Measurements from ENCODE around the gene FCGBP. TPM values are rescaled to one million over a fixed set of nuclear protein-coding genes. Genes with fewer than 3 reads are reported as not detected.
A peak's percentile ranks its signal among the peaks of the same experiment; 100 is the strongest.

FCGBP gene
- total RNA-seq, 2 donors from 2014 or later, result 3.4 to 6.6 TPM

DNA sequence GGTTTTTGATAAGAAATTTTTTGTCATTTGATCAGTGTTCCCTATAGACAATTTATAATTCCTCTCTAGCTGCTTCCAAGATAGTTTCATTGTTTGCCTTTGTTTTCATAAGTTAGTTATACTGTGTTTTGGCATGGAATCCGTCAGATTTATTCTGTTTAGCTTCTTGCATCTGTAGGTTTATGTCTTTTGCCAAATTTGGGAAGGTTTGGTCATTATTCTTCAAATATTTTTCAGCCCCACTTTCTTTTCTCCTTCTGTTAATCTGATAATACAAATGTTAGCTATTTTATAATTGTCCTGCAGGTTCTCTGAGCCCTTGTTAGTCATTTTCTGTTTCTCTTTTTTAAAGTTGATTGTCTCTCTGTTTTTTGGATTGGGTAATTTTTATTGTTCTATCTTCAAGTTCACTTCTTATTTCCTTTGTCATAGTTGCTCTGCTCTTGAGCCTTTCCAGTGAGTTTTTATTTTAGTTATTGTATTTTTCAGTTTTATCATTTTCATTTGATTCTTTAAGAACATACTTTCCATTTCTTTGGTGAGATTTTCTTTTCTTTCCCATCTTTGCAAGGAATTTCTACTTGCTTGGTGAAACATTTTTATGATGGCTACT is 5.9 kb upstream of the FCGBP start:
- Mint-ChIP-seq H3K9me3 (peaks cover 14% of the 10 kb centered on the region), H3K4me1 (ENCODE audit: low read depth in 2 of 2) (peaks cover 73 to 78% of the 10 kb centered on the region in 2 donors), H3K36me3 (peaks cover 12% of the 10 kb centered on the region), H3K27me3 (no peaks in the 10 kb centered on the region), H3K4me3 (peak overlapping the region; percentile 88), H3K27ac (peak overlapping the region; percentile 89 to 95)
- ATAC-seq, result no peak
- no peak for DNase-seq (ENCODE audit: low spot score)

DNA sequence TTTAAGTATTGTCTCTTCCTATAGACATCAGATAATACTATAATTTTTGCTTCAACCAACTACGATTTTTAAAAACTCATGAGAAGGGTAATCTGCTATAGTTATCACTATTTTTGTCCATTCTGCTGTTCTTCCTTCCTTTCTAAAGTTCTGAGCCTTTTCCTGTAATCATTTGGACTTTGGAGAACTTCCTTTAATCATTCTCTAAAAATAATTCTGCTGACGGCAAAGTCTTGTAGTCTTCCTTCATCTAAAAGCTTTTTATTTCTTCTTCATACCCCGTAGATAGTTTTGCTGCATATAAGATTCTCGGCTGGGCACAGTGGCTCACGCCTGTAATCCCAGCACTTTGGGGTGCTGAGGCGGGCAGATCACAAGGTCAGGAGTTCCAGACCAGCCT is 5.1 kb upstream of the FCGBP start:
- peaks cover 12% of the 10 kb centered on the region for H3K36me3 Mint-ChIP-seq
- H3K9me3 Mint-ChIP-seq, result peaks cover 14% of the 10 kb centered on the region
- no peak for DNase-seq (ENCODE audit: low spot score)
- peaks cover 80 to 81% of the 10 kb centered on the region in 2 donors for H3K4me1 Mint-ChIP-seq (ENCODE audit: low read depth in 2 of 2)
- no peak overlapping the region for H3K4me3 Mint-ChIP-seq
- H3K27ac Mint-ChIP-seq, result peak overlapping the region; percentile 89 to 95
- ATAC-seq, result no peak
- H3K27me3 Mint-ChIP-seq, result no peaks in the 10 kb centered on the region

DNA sequence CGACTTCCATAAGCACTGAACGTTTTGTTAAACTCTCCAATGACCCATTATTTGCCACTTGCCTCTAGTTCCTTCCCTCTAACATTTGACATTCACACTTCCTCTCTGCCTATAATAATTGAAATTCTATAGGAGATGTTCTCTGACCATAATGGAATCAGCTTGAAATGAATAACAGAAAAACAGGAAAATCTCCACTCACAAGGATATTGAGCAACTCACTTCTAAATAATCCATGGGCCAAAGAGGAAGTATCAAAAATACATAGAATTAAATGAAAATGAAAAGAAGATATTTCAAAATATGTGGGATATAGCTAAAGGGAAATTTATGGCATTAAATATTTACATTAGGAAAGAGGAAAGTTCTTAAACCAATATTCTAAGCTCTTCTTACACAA is 3.4 kb upstream of the FCGBP start:
- Mint-ChIP-seq H3K27me3 (no peaks in the 10 kb centered on the region), H3K27ac (peak overlapping the region; percentile 50 to 80), H3K4me1 (ENCODE audit: low read depth in 2 of 2) (peaks cover 75 to 78% of the 10 kb centered on the region in 2 donors), H3K36me3 (peaks cover 12% of the 10 kb centered on the region), H3K9me3 (peaks cover 14% of the 10 kb centered on the region), H3K4me3 (peak overlapping the region; percentile 21)
- no peak for DNase-seq (ENCODE audit: low spot score)
- ATAC-seq, result no peak

DNA sequence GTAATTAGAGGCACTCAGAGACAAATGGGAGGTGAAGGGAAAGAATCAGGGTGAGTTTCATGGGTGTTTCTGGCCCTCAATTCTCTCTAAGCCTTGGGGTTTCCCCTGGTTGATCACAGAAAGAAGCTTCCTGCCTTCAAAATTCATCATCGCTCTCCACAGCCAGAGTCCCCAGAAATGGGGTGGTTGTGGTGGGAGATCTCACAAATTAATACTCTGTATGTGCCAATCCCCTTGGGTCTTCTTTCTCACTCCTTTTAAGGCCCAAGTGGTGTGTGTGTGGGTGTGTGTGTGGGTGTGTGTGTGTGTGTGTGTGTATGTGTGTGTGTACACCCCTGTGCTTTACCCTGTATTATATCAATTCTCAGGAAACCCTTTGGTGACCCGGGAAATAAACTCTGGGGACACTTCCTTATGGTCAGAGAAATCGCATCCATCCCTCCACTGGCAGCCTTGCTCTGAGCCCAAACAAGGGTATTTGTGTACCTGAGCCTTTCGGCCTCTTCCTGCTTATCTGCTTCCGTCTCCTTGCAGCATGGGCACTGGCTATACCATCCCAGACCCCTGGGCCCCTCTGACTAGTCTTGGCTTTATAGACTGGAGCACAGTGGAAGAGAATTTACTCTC is 2.8 kb upstream of the FCGBP start:
- H3K27ac Mint-ChIP-seq, result peak overlapping the region; percentile 50 to 80
- H3K9me3 Mint-ChIP-seq, result peaks cover 14% of the 10 kb centered on the region
- H3K36me3 Mint-ChIP-seq, result peaks cover 12% of the 10 kb centered on the region
- H3K27me3 Mint-ChIP-seq, result no peaks in the 10 kb centered on the region
- ATAC-seq, result peak; percentile 77 to 78
- peaks cover 69 to 72% of the 10 kb centered on the region in 2 donors for H3K4me1 Mint-ChIP-seq (ENCODE audit: low read depth in 2 of 2)
- H3K4me3 Mint-ChIP-seq, result peak overlapping the region; percentile 59
- DNase-seq (ENCODE audit: low spot score), result no peak

DNA sequence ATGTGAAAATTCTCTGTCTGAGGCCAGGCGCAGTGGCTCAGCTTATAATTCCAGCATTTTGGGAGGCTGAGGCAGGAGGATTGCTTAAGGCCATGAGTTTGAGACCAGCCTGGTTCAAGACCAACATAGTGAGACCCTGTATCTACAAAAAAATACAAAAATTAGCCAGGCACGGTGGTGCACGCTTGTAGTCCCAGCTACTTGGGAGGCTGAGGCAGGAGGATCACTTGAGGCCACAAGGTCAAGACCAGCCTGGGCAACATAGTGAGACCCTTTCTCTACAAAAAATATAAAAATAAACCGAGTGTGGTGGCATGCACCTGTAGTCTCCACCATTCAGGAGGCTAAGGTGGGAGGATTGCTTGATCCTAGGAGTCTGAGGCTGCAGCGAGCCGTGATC is 2.2 kb upstream of the FCGBP start:
- H3K4me3 Mint-ChIP-seq, result peak overlapping the region; percentile 59

DNA sequence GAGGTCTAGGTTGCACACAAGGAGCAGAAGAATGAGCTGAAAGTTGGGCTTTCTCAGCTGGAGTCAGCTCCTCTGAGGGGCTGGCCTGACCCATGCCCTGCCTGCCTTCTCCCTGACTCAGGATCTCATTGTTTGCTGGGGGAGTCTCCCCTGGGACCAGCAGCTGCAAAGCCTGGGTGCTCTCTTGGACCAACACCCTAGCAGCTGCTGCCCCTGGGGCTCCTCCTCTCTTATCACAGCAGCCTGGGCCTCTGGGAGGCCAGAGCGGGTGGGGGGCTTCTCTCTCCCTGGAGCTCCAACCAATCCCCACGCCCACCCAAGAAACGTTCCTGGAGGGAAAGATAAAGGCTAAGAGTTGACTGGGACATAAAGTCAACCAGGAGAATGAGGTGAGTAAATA is 1.6 kb upstream of the FCGBP start:
- Mint-ChIP-seq H3K36me3 (peaks cover 10% of the 10 kb centered on the region), H3K27me3 (no peaks in the 10 kb centered on the region), H3K4me3 (peak overlapping the region; percentile 59), H3K9me3 (peaks cover 14% of the 10 kb centered on the region), H3K27ac (peak overlapping the region; percentile 50 to 80), H3K4me1 (ENCODE audit: low read depth in 2 of 2) (peaks cover 57 to 60% of the 10 kb centered on the region in 2 donors)
- no peak for ATAC-seq
- no peak for DNase-seq (ENCODE audit: low spot score)

More for the DNA sequence above, 2.2 kb upstream of the FCGBP start:
- peaks cover 14% of the 10 kb centered on the region for H3K9me3 Mint-ChIP-seq
- H3K36me3 Mint-ChIP-seq, result peaks cover 12% of the 10 kb centered on the region
- ATAC-seq, result no peak
- DNase-seq (ENCODE audit: low spot score), result no peak
- H3K27me3 Mint-ChIP-seq, result no peaks in the 10 kb centered on the region
- peak overlapping the region; percentile 50 to 80 for H3K27ac Mint-ChIP-seq
- H3K4me1 Mint-ChIP-seq (ENCODE audit: low read depth in 2 of 2), result peaks cover 63 to 66% of the 10 kb centered on the region in 2 donors

DNA sequence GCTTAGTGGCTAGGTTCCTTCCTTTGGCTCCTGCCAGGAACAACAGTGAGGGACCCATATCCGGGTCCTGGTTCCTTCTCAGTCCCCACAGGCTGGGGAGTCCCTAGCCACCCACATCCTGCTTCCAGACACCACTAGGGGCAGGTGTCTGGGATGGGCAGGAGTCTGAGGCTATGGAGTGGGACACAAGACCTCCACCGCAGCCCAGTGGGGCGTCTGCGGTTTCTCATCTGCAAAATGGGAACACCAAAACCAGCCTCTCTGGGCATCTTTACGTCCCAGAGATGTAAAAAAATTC is 879 bp upstream of the FCGBP start:
- ATAC-seq (no peak), DNase-seq (ENCODE audit: low spot score) (no peak)
- no peak overlapping the region for H3K4me3 Mint-ChIP-seq
- H3K9me3 Mint-ChIP-seq, result peaks cover 7% of the 10 kb centered on the region
- peaks cover 50 to 53% of the 10 kb centered on the region in 2 donors for H3K4me1 Mint-ChIP-seq (ENCODE audit: low read depth in 2 of 2)
- peak overlapping the region; percentile 50 to 80 for H3K27ac Mint-ChIP-seq
- no peaks in the 10 kb centered on the region for H3K27me3 Mint-ChIP-seq
- H3K36me3 Mint-ChIP-seq, result peaks cover 3% of the 10 kb centered on the region

DNA sequence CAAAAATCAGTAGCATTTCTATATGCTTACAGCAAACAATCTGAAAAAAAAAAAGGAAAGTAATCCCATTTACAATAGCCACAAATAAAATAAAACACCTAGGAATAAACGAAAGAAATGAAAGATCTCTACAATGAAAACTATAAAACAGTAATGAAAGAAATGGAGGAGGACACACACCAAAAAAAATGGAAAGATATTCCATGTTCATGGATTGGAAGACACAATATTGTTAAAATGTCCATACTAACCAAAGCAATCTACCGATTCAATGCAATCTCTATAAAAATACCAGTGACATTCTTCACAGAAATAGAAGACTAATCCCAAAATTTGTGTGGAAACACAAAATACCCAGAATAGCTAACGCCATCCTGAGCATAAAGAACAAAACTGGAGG is 4.7 kb downstream of the FCGBP start:
- H3K36me3 Mint-ChIP-seq, result no peaks in the 10 kb centered on the region
- peaks cover 11% of the 10 kb centered on the region in 2 donors for H3K4me1 Mint-ChIP-seq (ENCODE audit: low read depth in 2 of 2)
- peaks cover 0 to 2% of the 10 kb centered on the region in 2 donors for H3K27me3 Mint-ChIP-seq
- H3K27ac Mint-ChIP-seq, result no peak overlapping the region
- no peak overlapping the region for H3K4me3 Mint-ChIP-seq
- no peak for DNase-seq (ENCODE audit: low spot score)
- no peaks in the 10 kb centered on the region for H3K9me3 Mint-ChIP-seq
- no peak for ATAC-seq

DNA sequence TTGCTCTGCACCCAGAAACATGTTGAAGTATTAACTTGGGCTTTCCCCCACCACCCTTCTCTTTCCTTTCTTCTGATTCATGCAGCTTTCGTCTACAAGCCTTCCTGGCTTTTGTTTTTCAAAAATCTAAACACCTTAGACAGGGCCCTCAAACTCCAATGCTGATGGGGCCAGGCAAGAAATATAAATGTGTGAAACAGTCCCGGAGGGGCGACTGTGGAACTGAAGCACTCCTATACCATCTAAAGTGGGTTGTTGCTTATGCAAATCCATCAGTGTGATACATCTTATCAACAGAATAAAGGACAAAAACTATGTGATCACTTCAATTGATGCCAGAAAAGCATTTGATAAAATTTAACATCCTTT is 6.1 kb downstream of the FCGBP start:
- Mint-ChIP-seq H3K4me1 (ENCODE audit: low read depth in 2 of 2) (peaks cover 0 to 4% of the 10 kb centered on the region in 2 donors), H3K27me3 (peaks cover 0 to 2% of the 10 kb centered on the region in 2 donors), H3K4me3 (no peak overlapping the region), H3K9me3 (no peaks in the 10 kb centered on the region), H3K27ac (peak overlapping the region in 1 of 2 donors; percentile 15), H3K36me3 (no peaks in the 10 kb centered on the region)
- no peak for ATAC-seq
- DNase-seq (ENCODE audit: low spot score), result no peak

DNA sequence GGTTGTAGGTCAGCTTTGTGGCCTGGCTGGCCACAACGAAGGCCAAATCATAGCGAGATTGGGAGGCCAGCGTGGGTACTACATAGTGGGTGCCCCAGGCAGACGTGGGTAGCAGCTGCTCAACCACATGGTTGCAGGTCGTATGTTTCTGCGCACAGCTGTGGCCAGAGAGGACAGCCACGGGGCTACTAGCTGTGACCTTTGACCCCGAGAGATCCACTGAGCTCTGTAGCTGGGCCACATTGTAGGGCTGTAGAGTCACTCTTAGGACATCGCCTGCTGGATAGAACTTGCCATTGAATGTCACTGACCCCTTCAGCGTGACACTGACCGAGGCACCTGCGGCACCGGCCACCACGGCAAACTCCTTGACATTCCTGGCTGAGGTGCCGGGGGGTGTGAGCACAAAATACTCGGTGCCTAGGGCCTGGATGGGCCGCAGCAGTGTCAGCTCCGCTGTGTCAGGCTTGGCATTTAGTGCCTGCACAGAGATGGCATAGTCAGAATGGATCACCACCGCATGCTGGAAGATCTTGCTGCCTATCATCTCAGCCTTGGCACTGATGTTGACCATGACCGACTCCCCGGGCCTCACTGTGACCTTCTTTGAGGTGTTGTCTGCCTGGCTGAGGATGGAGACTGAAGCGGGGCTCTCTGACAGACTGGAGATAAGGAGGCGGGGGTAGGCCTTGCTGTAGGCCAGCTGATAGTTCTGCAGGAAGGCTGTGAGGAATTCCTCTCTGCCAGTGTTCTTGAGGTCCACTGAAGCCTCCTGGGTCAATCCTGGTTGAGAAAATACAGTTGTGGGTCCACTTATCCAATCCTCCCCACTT is 6.7 kb downstream of the FCGBP start:
- Mint-ChIP-seq H3K4me3 (no peak overlapping the region), H3K27ac (peak overlapping the region in 1 of 2 donors; percentile 15), H3K9me3 (no peaks in the 10 kb centered on the region), H3K36me3 (no peaks in the 10 kb centered on the region), H3K4me1 (ENCODE audit: low read depth in 2 of 2) (peaks cover 0 to 4% of the 10 kb centered on the region in 2 donors), H3K27me3 (peaks cover 0 to 2% of the 10 kb centered on the region in 2 donors)
- DNase-seq (ENCODE audit: low spot score), result no peak
- ATAC-seq, result no peak

DNA sequence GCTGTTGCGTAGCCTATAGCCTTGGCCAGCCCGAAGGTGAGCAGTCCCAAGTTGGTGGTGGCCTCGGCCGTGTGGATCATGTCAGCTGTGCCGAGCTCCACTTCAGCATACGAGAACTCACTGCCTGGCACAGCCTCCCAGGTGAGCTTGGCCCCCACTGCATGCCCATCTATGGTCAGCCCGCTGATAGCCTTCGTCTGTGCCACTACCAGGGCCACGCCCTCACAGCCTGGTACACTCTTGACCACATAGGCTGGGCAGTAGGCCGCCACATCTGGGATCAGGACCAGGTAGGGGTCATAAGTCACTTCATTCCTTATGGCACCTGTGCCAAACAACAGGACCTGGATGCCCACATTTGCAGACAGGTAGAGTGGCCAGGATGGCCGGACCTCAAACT is 7.4 kb downstream of the FCGBP start:
- no peak overlapping the region for H3K27ac Mint-ChIP-seq
- no peaks in the 10 kb centered on the region for H3K36me3 Mint-ChIP-seq
- peaks cover 0 to 4% of the 10 kb centered on the region in 2 donors for H3K4me1 Mint-ChIP-seq (ENCODE audit: low read depth in 2 of 2)
- ATAC-seq (no peak), DNase-seq (ENCODE audit: low spot score) (no peak)
- no peak overlapping the region for H3K4me3 Mint-ChIP-seq
- no peaks in the 10 kb centered on the region for H3K9me3 Mint-ChIP-seq
- H3K27me3 Mint-ChIP-seq, result peaks cover 0 to 2% of the 10 kb centered on the region in 2 donors

DNA sequence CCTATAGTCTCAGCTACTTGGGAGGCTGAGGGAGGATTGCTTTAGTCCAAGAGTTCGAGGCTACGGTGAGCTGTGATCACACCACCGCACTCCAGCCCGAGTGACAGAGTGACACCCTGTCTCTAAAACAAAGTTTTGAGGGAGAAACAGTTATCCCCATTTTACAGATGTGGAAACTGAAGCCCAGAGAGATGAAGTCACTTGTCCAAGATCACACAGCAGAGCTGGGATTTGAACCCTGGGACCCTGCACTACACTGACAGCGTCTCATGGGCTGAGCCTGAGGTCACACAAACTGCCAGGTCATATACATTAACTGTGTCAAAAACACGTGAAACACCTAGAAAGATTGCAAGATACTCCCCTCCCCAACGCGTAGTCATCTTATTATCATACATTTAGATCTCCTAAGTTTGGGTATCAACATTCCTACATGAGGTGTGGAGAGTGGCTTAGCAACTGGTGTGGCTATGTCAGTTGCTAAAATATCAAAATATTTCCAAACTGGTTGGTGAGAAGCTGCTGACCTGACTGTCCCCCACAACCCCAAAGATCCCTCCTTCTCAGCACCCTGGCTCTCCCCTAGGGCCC is 8.2 kb downstream of the FCGBP start:
- ATAC-seq (no peak), DNase-seq (ENCODE audit: low spot score) (no peak)
- peaks cover 0 to 2% of the 10 kb centered on the region in 2 donors for H3K27me3 Mint-ChIP-seq
- H3K9me3 Mint-ChIP-seq, result no peaks in the 10 kb centered on the region
- no peak overlapping the region for H3K4me3 Mint-ChIP-seq
- H3K36me3 Mint-ChIP-seq, result no peaks in the 10 kb centered on the region
- H3K27ac Mint-ChIP-seq, result peak overlapping the region in 1 of 2 donors; percentile 9
- H3K4me1 Mint-ChIP-seq (ENCODE audit: low read depth in 2 of 2), result peaks cover 0 to 4% of the 10 kb centered on the region in 2 donors

DNA sequence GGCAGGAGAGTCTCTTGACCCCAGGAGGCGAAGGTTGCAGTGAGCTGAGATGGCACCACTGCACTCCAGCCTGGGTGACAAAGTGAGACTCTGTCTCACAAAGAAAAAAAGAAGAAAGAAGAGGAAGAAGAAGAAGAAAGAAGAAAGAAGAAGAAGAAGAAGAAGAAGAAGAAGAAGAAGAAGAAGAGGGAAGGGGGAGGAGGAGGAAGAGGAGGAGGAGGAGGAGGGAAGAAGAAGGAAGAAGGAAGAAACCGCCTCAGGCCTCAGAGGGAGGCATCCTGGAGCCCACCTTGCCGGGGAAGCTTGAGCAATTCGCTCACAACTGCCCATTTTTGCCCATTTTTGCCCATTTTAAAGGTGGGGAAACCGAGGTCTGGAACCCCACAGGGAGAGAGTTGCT is 9.5 kb downstream of the FCGBP start:
- Mint-ChIP-seq H3K36me3 (no peaks in the 10 kb centered on the region), H3K27me3 (peaks cover 0 to 2% of the 10 kb centered on the region in 2 donors), H3K4me3 (no peak overlapping the region), H3K27ac (no peak overlapping the region), H3K4me1 (ENCODE audit: low read depth in 2 of 2) (peaks cover 0 to 4% of the 10 kb centered on the region in 2 donors), H3K9me3 (no peaks in the 10 kb centered on the region)
- no peak for DNase-seq (ENCODE audit: low spot score)
- ATAC-seq, result no peak

DNA sequence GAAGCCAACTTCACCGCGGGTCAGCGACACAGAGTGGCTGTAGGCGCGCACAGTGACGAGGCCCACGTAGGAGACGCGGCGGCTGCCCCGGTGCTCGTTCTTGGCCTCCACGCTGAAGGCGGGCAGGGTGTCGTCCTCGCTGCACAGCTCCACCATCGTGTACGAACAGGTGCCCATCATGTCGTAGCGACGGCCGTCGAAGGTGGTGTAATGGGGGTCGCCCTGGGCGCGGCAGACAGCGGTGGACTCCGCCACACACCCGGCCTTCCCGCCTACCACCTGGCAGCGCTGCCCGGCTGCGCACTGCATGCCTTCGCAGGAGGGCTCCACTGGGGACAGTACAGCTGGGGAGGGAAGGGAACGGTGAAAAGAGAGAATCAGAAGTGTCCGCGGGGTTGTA is 10.0 kb downstream of the FCGBP start:
- peaks cover 0 to 2% of the 10 kb centered on the region in 2 donors for H3K27me3 Mint-ChIP-seq

More for the DNA sequence above, 10.0 kb downstream of the FCGBP start:
- H3K27ac Mint-ChIP-seq, result no peak overlapping the region
- ATAC-seq (no peak), DNase-seq (ENCODE audit: low spot score) (no peak)
- H3K36me3 Mint-ChIP-seq, result no peaks in the 10 kb centered on the region
- H3K9me3 Mint-ChIP-seq, result peaks cover 2% of the 10 kb centered on the region
- H3K4me3 Mint-ChIP-seq, result no peak overlapping the region
- peaks cover 0 to 7% of the 10 kb centered on the region in 2 donors for H3K4me1 Mint-ChIP-seq (ENCODE audit: low read depth in 2 of 2)
